HG02973 (cell line): ENCODE data around the gene ZEB2.

Experiments
- ATAC-seq: cut with Tn5 transposase; IDR thresholded peaks from one replicate; pipeline ENCODE4 v1.9.1; 2021; ENCODE audit warnings: moderate library complexity; ENCODE audit not compliant: unreplicated experiment

The ZEB2 gene

DNA sequence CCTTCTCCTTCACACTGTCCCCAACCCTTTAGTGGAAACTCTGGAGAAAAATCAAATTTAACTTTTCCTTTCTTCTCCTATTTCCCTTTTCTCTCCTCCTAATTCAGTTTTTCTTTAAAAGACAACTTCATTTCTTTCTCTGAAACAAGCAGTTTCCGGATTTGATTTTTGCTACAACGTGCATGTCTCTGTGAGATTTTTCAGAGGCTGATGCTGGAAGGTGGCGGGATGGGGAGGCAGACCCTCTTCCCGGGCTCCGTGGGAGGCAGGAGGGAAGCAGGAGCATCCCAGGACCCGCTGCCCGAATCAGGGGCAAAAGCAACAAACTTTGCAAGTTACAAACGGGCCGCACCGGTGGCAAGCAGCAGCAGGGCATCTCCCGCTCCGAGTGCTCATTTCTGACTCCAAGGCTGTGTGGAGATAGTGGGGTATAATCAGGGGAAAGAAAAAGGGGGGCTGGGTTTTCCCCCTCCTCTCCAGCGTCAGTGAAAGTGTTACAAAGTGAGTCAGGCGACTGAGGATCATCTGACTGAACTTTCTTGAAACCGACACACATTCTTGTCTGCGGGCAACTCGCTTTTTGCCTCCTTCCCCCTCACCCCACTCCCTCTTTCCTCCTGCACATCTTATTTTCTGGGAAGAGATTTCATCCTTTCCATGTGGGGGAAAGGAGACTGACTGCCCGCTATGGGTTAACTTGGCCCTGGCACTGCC lies 6.4 kb downstream of the ZEB2 start:
- no peak for ATAC-seq

- ATAC-seq: no peak
These were observed 7.0 kb downstream of the ZEB2 start for GRCh38 chr2:144512891-144513351.

DNA sequence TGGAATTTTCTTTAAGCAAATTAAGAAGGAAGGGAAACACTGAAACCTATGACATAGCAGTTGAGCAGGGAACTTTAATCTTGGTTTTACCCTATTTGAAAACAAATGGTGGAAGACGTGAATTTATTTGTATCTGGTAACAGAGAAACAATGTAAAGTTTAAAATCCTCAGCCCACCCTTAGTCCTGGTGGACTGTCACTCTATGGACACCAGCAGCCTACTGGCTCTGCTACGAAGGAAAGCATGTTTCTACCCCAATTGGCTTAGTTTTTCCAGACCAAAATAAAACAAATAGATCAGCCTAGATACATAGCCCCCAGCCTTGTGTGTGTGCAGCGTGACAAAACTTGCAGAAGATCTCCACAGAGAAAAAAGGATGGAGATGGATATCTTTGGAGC lies 7.4 kb downstream of the ZEB2 start:
- ATAC-seq: no peak

DNA sequence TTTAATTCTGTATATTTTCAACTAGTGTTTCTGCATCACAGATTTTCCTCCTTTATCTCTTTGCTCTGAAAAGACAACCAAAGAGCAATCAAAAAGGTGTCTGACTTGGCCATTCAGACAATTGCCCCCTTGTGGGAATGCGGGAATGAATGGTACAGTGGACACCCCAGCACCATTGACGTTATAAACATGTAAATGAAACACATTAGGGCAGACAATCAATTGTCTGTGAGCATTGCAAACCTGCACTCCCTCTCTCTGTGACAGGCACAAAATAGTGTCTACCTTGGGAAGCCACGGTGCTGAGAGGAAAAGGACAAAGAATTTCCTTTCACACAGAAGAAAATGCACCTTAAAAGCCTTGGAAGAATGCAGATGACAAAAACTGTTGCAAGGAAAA lies 8.0 kb downstream of the ZEB2 start:
- ATAC-seq: no peak

DNA sequence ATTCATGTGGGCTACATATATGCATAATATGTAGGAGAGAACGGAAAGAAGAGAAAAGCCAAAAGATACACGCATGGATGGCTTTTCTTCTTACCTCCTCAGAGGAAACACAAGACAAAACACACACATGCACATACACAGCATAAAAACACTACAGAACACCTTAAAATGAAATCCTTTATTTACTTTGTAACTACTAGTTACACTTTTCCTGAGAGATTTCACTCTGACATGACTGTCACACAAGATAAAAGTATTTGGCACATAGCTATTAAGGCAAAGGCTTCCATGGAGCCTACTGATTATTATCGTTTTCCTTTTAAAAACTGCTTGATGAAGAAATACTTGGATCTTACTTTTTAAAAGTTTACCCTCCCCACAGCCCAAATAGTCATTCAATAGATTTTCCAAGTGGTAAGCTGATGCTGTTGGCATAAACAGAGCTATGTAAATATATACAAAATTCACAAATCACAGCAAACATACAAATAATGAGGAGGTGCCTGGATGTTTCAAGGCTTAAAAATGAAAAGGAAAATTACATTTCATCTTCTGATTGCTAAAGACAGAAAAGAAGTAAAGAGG lies 8.6 kb downstream of the ZEB2 start:
- ATAC-seq: no peak

- ATAC-seq: peak; percentile 57
These were observed 9.5 kb downstream of the ZEB2 start for GRCh38 chr2:144510294-144510991.

DNA sequence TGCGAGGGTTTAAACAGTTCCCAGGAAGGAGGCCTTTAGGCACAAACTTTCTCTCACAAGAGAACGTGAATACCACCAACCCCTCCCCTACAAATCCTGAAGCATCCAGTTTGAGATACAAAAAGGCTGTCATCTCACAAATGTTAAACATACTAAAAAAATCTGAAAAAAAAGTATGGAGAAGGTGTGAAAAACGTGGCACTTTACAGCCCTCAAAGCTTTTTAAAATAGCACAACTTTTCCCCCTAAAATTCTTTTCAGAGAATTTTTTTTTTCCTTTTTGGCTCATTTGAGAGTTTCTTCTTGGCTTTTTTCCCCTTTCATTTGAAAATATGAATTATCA lies 10.1 kb downstream of the ZEB2 start:
- ATAC-seq: no peak

GRCh38 chr2:144509001-144509878 lies 10.7 kb downstream of the ZEB2 start:
- ATAC-seq: no peak

GRCh38 chr2:144508172-144508851 lies 11.6 kb downstream of the ZEB2 start:
- no peak for ATAC-seq

- ATAC-seq: no peak
These were observed 12.3 kb downstream of the ZEB2 start for GRCh38 chr2:144507441-144508171.

- no peak for ATAC-seq
These were observed 14.6 kb downstream of the ZEB2 start for GRCh38 chr2:144505245-144505831.

- ATAC-seq: no peak
These were observed 15.7 kb downstream of the ZEB2 start for GRCh38 chr2:144504218-144504641.

GRCh38 chr2:144503242-144503641 lies 16.7 kb downstream of the ZEB2 start:
- no peak for ATAC-seq

GRCh38 chr2:144502369-144502768 lies 17.6 kb downstream of the ZEB2 start:
- no peak for ATAC-seq

DNA sequence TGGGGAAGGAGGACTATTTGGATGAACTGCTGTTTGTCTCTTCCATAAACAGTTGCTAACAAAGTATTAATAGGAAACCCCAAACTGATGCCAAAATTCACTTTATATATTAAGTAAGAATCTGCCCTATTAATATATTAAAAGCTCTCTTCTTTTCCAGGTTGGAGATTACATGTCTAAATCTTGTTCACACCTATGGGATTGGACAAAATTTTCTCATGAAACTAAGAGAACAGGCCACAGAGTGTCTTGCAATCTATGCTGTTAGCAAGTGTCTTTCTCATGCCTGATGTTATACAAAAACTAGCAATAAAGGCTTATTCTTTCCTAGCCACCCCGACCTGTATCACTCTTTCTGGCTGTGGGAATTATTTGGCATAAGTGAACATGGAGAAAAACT lies 18.3 kb downstream of the ZEB2 start:
- ATAC-seq: no peak

DNA sequence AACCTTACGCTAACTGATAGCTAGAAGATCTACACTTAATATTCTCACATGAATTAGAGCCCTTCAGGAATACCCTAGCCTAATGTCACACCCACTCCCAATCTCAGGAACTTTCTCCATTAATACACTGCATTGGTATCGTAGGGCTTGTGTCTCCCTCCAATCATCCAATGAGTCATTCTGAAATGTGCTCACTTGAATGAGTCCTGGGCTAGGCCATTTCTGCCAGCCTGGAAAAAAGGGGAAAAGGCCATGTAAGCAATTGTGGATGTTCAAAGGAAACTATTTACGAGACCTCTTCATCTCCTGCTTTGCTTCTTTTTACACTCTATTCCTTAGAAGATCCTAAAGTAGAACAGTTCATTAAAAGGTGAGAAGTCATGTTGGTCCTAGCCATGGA lies 18.8 kb downstream of the ZEB2 start:
- ATAC-seq: no peak

- ATAC-seq: no peak
These were observed 19.4 kb downstream of the ZEB2 start for GRCh38 chr2:144500563-144500962.

DNA sequence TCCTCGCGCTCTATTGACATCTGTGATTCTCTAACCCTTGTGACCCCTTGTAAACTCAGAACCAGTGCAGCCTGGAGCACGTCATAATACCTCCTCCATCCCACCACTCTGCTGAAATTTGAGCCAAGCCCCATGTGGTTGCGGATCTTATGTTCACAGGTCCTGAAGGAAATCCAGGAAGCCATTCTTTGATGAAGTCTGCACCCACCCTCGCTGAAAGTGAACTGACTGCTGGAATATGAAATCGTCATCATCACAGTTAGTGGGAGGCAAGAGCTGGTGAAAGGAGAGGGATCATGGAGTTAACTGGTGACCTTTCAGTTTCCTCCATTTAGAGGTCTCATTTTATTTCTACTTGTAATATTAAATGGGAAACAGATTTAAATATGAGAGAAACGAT lies 21.6 kb downstream of the ZEB2 start:
- ATAC-seq: no peak

DNA sequence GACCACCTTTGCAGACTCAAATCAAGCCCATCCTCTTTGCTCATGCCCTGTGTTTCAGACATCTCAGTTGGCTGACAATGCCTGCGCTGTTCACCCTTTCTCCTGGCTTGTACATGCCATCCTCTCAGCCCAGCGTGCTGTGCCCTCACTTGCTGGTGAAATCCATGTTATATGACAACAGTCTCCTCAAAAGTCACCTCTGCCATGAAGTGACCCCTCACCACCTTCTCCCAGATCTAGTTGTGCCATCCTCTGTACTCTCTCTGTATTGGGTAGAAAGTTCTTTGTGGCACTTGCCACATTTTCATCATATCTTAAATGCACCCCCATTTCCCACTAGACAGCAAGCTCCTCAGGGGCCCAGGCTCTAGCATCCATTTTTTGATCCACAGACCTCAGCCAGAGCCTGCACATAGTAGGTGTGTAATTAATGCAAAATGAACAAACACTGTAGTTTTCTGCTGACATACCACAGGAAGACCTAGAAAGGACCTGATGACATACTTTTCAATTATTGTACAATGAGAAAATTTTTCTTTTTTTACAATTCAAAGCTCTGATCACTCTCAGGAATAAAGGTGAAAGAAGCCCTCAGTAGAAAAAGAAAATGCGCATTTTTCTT lies 22.8 kb downstream of the ZEB2 start:
- no peak for ATAC-seq
